Left ventricle myocardium inferior (tissue), 1 donor: ENCODE data around the gene LGALS1. TPM values are rescaled to one million over a fixed set of nuclear protein-coding genes. Genes with fewer than 3 reads are reported as not detected.

ENCODE experiments used
- DNase-seq: peaks from one replicate; pipeline ENCODE4 v3.0.0-alpha.2; 2020
- H3K27ac ChIP-seq: fragments of 200-600 bp; replicated peaks from 2 replicates; pipeline ENCODE4 v1.8.0; 2021
- H3K27me3 ChIP-seq: fragments of 200-600 bp; 2 replicates; pipeline ENCODE4 v1.8.0; 2021; ENCODE audit warnings: low read depth
- H3K36me3 ChIP-seq: fragments of 200-600 bp; 2 replicates; pipeline ENCODE4 v1.8.0; 2021
- H3K4me1 ChIP-seq: fragments of 200-600 bp; 2 replicates; pipeline ENCODE4 v1.8.0; 2021
- H3K4me3 ChIP-seq: fragments of 200-600 bp; 2 replicates; pipeline ENCODE4 v1.8.0; 2021; ENCODE audit warnings: mild to moderate bottlenecking, moderate library complexity
- H3K9me3 ChIP-seq: fragments of 200-600 bp; replicated peaks from 2 replicates; pipeline ENCODE4 v1.8.0; 2021
- intact Hi-C: fragments of 100-400 bp; cut with micrococcal nuclease; formaldehyde crosslinking; loops from one replicate; pipeline ENCODE4 v1.11.0; 2022
- long read RNA-seq: library from polyadenylated mRNA; unstranded; transcript quantifications from one replicate; pipeline ENCODE4 v2.0.0, GENCODE V29; 2021
- total RNA-seq: library from RNA; stranded (reverse); fragmentation: NEBNext Ultra II Directional; extraction: Animal tissue kit (Norgen Biotek cat#: 25700); gene quantifications from one replicate; pipeline ENCODE4 v1.2.1, GENCODE V29; 2021
- TF ChIP-seq, protein P1 (sequence below): fragments of 200-600 bp; IDR thresholded peaks from 2 replicates; pipeline ENCODE4 v1.8.0; 2021; ENCODE audit warnings: antibody characterized with exemption, mild to moderate bottlenecking, borderline replicate concordance
- donor health status: DM: no; HTN: yes; CAD: no; lungs with severe emphysema.

The LGALS1 gene
- 843 TPM for total RNA-seq
- long read RNA-seq, transcript LGALS1-201 (4 exons, 560 nt): major isoform, 229 of 270 reads
- long read RNA-seq, partial matches to known transcripts: 33 of 270 reads
- long read RNA-seq, other reads (novel, unspliced or antisense): 8 of 270 reads

DNA sequence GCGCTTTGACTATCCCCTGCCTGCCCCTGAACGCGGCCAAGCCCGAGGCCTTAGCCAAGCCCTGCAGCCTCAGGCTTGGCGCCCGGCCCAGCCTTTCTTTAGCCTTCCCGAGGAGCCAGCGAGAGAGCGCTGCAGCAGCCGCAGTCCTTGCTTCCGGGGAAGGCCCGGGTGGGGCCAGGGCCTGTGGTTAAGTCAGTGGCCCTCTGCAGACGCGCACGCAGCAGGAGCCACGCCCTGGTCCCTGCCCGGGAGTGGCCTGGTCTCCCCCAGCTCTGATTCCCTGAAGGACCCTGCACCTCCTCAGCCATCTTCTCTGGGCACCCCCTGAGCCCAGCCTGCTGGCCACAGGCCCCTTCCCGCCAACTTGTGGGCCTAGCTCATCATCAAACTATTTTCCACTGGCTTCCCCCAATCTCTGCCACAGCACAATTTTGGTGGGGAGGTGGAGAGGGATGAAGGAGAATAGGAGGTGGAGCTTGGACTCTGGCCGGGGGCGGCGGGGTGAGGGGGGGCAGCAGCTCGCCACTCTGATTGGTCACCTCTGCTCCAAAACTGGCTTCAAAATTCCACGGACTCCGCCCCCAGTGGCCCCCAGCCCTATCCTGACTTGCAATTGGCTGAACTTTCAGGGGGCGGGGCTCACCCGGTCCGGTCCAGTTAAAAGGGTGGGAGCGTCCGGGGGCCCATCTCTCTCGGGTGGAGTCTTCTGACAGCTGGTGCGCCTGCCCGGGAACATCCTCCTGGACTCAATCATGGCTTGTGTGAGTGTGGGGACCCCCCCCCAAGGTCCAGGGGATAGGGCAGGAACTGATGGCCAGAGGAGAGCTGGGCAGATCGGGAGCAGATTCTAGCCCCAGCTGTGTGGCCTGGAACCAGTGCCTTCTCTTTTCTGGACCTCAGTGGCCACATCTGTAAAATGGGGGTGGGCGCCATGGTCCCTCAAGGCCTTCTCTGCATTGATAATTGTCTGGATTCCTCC is at the start of gene LGALS1:
Gene LGALS1, plus strand, starts transcription at position 686 of the 979 bp plus-strand sequence. Its CDS starts 67 bp downstream, at position 753.
- peak; percentile 98 for DNase-seq
- H3K4me1 ChIP-seq: peaks cover 70% of the 10 kb centered on the region
- peaks cover 24% of the 10 kb centered on the region for H3K36me3 ChIP-seq
- TF ChIP-seq, protein P1, sequence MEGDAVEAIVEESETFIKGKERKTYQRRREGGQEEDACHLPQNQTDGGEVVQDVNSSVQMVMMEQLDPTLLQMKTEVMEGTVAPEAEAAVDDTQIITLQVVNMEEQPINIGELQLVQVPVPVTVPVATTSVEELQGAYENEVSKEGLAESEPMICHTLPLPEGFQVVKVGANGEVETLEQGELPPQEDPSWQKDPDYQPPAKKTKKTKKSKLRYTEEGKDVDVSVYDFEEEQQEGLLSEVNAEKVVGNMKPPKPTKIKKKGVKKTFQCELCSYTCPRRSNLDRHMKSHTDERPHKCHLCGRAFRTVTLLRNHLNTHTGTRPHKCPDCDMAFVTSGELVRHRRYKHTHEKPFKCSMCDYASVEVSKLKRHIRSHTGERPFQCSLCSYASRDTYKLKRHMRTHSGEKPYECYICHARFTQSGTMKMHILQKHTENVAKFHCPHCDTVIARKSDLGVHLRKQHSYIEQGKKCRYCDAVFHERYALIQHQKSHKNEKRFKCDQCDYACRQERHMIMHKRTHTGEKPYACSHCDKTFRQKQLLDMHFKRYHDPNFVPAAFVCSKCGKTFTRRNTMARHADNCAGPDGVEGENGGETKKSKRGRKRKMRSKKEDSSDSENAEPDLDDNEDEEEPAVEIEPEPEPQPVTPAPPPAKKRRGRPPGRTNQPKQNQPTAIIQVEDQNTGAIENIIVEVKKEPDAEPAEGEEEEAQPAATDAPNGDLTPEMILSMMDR: peak; percentile 44
- H3K9me3 ChIP-seq: no peaks in the 10 kb centered on the region
- H3K4me3 ChIP-seq: peak within 1 kb of the TSS; percentile 78
- H3K27ac ChIP-seq: peak within 1 kb of the TSS; percentile 98
- no peaks in the 10 kb centered on the region for H3K27me3 ChIP-seq
- intact Hi-C loops: no loop called here

DNA sequence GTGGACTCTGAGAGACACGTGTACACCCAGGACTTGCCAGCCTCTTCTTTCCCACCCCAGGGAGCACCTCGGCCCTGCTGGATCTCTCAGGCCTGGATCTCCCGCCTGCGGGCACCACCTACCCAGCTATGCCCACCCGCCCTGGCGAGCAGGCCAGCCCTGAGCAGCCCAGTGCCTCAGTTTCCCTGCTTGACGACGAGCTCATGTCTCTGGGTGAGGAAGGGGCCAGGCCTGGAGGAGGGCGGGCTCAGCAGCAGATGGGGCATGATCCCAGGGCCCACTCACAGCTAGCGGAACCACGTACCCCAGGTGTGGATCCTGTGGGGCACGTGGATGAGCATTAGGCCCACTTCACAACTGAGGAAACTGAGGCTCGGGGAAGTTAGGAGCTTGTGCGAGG is 49.7 kb upstream of the LGALS1 start:
- Histone ChIP-seq H3K4me3 (no peak overlapping the region), H3K27ac (peak overlapping the region; percentile 64), H3K27me3 (no peaks in the 10 kb centered on the region), H3K36me3 (peaks cover 44% of the 10 kb centered on the region), H3K4me1 (peaks cover 37% of the 10 kb centered on the region), H3K9me3 (no peaks in the 10 kb centered on the region)
- DNase-seq: no peak
- TF ChIP-seq, protein P1: no peak
- intact Hi-C loops: no loop called here

DNA sequence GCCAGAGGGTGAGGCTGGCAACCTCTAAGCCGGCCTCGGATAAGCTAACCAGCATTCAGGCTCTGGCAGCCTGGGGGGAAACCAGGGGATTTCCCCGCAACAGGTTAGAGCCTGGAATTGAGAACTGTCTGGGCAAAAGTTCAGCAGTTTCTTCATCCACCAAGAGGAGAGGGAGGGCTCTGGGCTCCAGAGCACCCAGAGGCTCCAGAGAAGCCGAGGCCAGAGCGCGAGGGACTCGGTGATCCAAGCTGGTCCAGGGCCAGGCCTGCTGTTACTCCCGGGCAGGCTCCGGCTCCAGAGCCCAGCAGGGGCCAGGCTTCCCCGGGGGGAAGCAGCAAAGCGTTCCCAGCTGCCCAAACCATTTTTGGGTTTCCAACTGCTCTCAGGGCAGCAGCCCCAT is 49.3 kb upstream of the LGALS1 start:
- peak; percentile 78 for DNase-seq
- H3K4me3 ChIP-seq: no peak overlapping the region
- H3K36me3 ChIP-seq: peaks cover 48% of the 10 kb centered on the region
- intact Hi-C loops: no loop called here
- H3K9me3 ChIP-seq: no peaks in the 10 kb centered on the region
- peaks cover 41% of the 10 kb centered on the region for H3K4me1 ChIP-seq
- H3K27ac ChIP-seq: peak overlapping the region; percentile 64
- H3K27me3 ChIP-seq: no peaks in the 10 kb centered on the region
- TF ChIP-seq, protein P1: peak; percentile 27

DNA sequence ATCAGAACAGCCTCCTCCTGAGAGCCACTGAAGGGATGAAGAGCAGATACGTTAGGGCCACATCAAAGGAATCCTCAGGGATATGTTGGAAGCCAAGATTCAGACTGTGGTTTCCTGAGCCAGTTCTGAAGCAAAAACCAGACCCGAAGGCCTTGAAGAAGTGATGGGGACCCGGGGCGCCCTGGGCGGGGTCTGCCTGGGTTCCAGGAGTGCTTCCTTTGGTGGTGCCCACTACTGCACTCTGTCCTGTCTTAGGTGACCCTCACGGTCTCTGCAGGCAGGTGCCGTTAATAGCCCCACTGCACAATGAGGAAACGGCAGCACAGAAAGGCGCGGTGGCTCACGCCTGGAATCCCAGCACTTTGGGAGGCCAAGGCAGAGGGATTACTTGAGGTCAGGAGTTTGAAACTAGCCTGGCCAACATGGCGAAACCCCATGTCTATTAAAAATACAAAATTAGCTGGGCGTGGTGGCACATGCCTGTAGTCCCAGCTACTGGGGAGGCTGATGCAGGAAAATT is 48.8 kb upstream of the LGALS1 start:
- no peak overlapping the region for H3K4me3 ChIP-seq
- H3K9me3 ChIP-seq: no peaks in the 10 kb centered on the region
- TF ChIP-seq, protein P1: no peak
- no peaks in the 10 kb centered on the region for H3K27me3 ChIP-seq
- intact Hi-C loops: no loop called here
- peak overlapping the region; percentile 64 for H3K27ac ChIP-seq
- H3K36me3 ChIP-seq: peaks cover 48% of the 10 kb centered on the region
- peaks cover 46% of the 10 kb centered on the region for H3K4me1 ChIP-seq
- DNase-seq: no peak

DNA sequence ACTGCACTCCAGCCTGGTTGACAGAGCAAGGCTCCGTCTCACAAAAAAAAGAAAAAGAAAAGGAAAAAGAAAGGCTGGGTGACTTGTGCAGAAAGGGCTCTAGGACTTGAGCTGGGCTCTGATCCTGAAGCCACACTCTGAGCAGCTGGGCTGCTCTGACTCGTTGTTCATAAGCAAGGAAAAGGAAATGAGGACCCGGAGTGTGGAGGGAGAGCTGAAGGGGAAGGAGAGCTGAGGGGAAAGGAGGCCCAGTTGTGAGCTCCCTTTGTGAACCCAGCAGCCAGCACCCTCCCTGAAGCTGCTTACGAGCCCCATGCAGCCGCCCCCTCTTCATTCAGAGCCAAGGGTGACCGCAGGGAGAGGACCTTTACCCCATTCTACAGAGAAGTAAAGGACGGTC is 48.3 kb upstream of the LGALS1 start:
- Histone ChIP-seq H3K4me1 (peaks cover 48% of the 10 kb centered on the region), H3K9me3 (no peaks in the 10 kb centered on the region), H3K36me3 (peaks cover 49% of the 10 kb centered on the region), H3K4me3 (no peak overlapping the region), H3K27me3 (no peaks in the 10 kb centered on the region), H3K27ac (peak overlapping the region; percentile 64)
- TF ChIP-seq, protein P1: no peak
- no peak for DNase-seq
- intact Hi-C loops: no loop called here
